ENCODE results near the gene LMNTD1.
A peak's percentile ranks its signal among the peaks of the same experiment; 100 is the strongest.

- TF ChIP-seq CREB1 (IDR thresholded peaks at IDR 0.05; ENCODE audit: low read depth), result no peak
- TF ChIP-seq TAF1 (IDR thresholded peaks at IDR 0.05; ENCODE audit: low read depth), result no peak
- TF ChIP-seq MAX (IDR thresholded peaks at IDR 0.05), result no peak
- no peak for TF ChIP-seq RAD21 (IDR thresholded peaks at IDR 0.05; ENCODE audit: low read depth)
- no peak for TF ChIP-seq CEBPB (IDR thresholded peaks at IDR 0.05)
- TF ChIP-seq TCF12 (IDR thresholded peaks at IDR 0.05; ENCODE audit: low read depth), result no peak
- peak; percentile 66 for TF ChIP-seq TEAD4 (IDR thresholded peaks at IDR 0.05)
- no peak for TF ChIP-seq EGR1 (IDR thresholded peaks at IDR 0.05)
These were observed 57.6 kb downstream of the LMNTD1 start for GRCh38 chr12:25495331-25496097.
